Measurements from ENCODE around the gene ELL3. TPM values are rescaled to one million over a fixed set of nuclear protein-coding genes. Genes with fewer than 3 reads are reported as not detected.

The ELL3 gene
- total RNA-seq, 1 experiment from 2014 or later = 3.0 TPM

DNA sequence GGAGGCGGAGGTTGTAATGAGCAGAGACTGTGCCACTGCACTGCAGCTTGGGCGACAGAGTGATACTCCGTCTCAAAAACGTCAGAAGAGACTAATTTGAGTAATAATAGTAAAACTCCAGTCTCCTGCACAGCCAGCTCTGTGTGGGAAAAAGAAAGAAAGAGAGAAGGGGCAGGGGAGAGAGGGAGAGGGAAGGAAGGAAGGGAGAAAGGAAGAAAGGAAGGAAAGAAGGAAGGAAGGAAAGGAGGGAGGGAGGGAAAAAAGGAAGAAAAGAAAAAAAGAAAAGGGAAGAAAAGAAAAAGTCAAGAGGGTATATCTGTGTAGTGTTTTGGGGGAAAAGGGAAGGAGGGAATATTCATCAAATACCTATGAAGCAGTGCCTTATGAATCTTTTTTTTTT is 53.6 kb downstream of the ELL3 start:
- no peak for DNase-seq (ENCODE audit: low spot score)
- no peaks in the 10 kb centered on the region for H3K4me1 ChIP-seq (ENCODE audit: insufficient read depth, low read length, poor library complexity, severe bottlenecking)
- POLR2A ChIA-PET (ENCODE audit: low non-redundant PET) = interaction anchor here (0.6 kb wide), 1 partner anchor 128 kb away, joined by 3 read pairs; no protein-coding TSS in a partner anchor
- CTCF ChIA-PET = no interaction called here
- no TSS peak for BruUV-seq (replicated peaks)
- no peaks in the 10 kb centered on the region for H3K27me3 ChIP-seq (replicated peaks; ENCODE audit: insufficient read depth, low read depth, low read length, poor library complexity)
- H3K27ac ChIP-seq (ENCODE audit: low read depth, low read length, poor library complexity, severe bottlenecking) = no peak overlapping the region
- H3K36me3 ChIP-seq (ENCODE audit: insufficient read depth, low read length, poor library complexity, severe bottlenecking) = no peaks in the 10 kb centered on the region
- TF ChIP-seq EZH2 (IDR thresholded peaks at IDR 0.05; ENCODE audit: borderline replicate concordance, low read depth, low read length, poor library complexity, severe bottlenecking) = no peak
- TF ChIP-seq, protein P1, sequence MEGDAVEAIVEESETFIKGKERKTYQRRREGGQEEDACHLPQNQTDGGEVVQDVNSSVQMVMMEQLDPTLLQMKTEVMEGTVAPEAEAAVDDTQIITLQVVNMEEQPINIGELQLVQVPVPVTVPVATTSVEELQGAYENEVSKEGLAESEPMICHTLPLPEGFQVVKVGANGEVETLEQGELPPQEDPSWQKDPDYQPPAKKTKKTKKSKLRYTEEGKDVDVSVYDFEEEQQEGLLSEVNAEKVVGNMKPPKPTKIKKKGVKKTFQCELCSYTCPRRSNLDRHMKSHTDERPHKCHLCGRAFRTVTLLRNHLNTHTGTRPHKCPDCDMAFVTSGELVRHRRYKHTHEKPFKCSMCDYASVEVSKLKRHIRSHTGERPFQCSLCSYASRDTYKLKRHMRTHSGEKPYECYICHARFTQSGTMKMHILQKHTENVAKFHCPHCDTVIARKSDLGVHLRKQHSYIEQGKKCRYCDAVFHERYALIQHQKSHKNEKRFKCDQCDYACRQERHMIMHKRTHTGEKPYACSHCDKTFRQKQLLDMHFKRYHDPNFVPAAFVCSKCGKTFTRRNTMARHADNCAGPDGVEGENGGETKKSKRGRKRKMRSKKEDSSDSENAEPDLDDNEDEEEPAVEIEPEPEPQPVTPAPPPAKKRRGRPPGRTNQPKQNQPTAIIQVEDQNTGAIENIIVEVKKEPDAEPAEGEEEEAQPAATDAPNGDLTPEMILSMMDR (conservative IDR thresholded peaks at IDR 0.05; ENCODE audit: low read depth, low read length) = no peak
- H3K4me3 ChIP-seq (ENCODE audit: low read depth, low read length, poor library complexity, severe bottlenecking) = no peak overlapping the region
- intact Hi-C loops (cut with micrococcal nuclease; ENCODE audit: unreplicated experiment) = no loop called here
- H3K9me3 ChIP-seq (ENCODE audit: low read depth, low read length, poor library complexity, severe bottlenecking) = no peaks in the 10 kb centered on the region

Small RNA genes within 50 kb of the gene (microRNA-seq; reads per million reads assigned to microRNA genes)
- gene MIR1282 = not detected

Other genes with a start within 250 kb of the ELL3 start
- gene PPIP5K1, start 186.8 kb downstream of the ELL3 start, total RNA-seq (2021) = 33.5 and 40.4 TPM in 2 replicates
- gene CKMT1B, start 182.9 kb downstream of the ELL3 start, total RNA-seq (2021) = 1.1 and 1.6 TPM in 2 replicates
- gene STRC, start 158.2 kb downstream of the ELL3 start, total RNA-seq (2021) = 0.17 and 0.28 TPM in 2 replicates
- 2.2 and 2.9 TPM in 2 replicates for gene CATSPER2, start 128.1 kb downstream of the ELL3 start, total RNA-seq (2021)
- gene CKMT1A, start 83.1 kb downstream of the ELL3 start, total RNA-seq (2021) = 0.41 TPM in 1 of 2 replicates, not detected in the other
- gene PDIA3, start 30.5 kb downstream of the ELL3 start, total RNA-seq (2021) = 421 and 430 TPM in 2 replicates
- 632 and 654 TPM in 2 replicates for gene SERF2, start 15.4 kb upstream of the ELL3 start, total RNA-seq (2021)
- 0.33 TPM in 1 of 2 replicates, not detected in the other for gene SERINC4, start 23.3 kb upstream of the ELL3 start, total RNA-seq (2021)
- gene HYPK, start 23.6 kb upstream of the ELL3 start, total RNA-seq (2021) = 33.6 and 34.9 TPM in 2 replicates
- gene MFAP1, start 47.7 kb upstream of the ELL3 start, total RNA-seq (2021) = 43.2 and 45.4 TPM in 2 replicates
- gene WDR76, start 50.0 kb upstream of the ELL3 start, total RNA-seq (2021) = 61.3 and 65.2 TPM in 2 replicates

All from A673 (cell line).